AG04450 (cell line): ENCODE data around the gene SH2D7. TPM values are rescaled to one million over a fixed set of nuclear protein-coding genes. Genes with fewer than 3 reads are reported as not detected.

ENCODE experiments used
- CTCF ChIA-PET: fragments of 300-600, 350-600 bp; formaldehyde crosslinking; extraction: SDS; loops from one replicate; lab custom pipeline; 2022; ENCODE audit warnings: antibody characterized with exemption, inconsistent platforms; lab: Charles Lee
- POLR2A ChIA-PET: fragments of 350-600 bp; formaldehyde crosslinking; extraction: SDS; loops from one replicate; lab custom pipeline; 2021; ENCODE audit warnings: antibody characterized with exemption, inconsistent platforms; lab: Yijun Ruan, JAX
- DNase-seq: peaks from one replicate; pipeline ENCODE4 v3.0.0-alpha.2; 2011; ENCODE audit warnings: low read depth, low spot score
- H3K27ac ChIP-seq: one replicate; pipeline ENCODE4 v1.5.1; 2012; ENCODE audit warnings: low read depth, low read length, control low read depth
- H3K27me3 ChIP-seq: one replicate; pipeline ENCODE4 v1.6.0; 2012; ENCODE audit warnings: low read length; ENCODE audit not compliant: control insufficient read depth, insufficient read depth
- H3K4me3 ChIP-seq: 2 replicates; pipeline ENCODE4 v1.5.1; 2011; ENCODE audit warnings: mild to moderate bottlenecking, low read depth, low read length, control low read depth
- H3K9me3 ChIP-seq: 2 replicates; pipeline ENCODE4 v1.5.1; 2012; ENCODE audit warnings: low read length; ENCODE audit not compliant: control insufficient read depth, insufficient read depth
- polyA plus RNA-seq: library from polyadenylated mRNA; depleted of rRNA; stranded (reverse); fragments of >200 nt; gene quantifications from 2 replicates; pipeline ENCODE4 v1.2.3, GENCODE V29; 2011
- TF ChIP-seq, protein P1 (sequence below): IDR thresholded peaks from 2 replicates; pipeline ENCODE4 v1.5.1; 2011; ENCODE audit warnings: low read depth, low read length, control low read depth, inconsistent platforms

The SH2D7 gene
- polyA plus RNA-seq, 1 experiment: not detected

DNA sequence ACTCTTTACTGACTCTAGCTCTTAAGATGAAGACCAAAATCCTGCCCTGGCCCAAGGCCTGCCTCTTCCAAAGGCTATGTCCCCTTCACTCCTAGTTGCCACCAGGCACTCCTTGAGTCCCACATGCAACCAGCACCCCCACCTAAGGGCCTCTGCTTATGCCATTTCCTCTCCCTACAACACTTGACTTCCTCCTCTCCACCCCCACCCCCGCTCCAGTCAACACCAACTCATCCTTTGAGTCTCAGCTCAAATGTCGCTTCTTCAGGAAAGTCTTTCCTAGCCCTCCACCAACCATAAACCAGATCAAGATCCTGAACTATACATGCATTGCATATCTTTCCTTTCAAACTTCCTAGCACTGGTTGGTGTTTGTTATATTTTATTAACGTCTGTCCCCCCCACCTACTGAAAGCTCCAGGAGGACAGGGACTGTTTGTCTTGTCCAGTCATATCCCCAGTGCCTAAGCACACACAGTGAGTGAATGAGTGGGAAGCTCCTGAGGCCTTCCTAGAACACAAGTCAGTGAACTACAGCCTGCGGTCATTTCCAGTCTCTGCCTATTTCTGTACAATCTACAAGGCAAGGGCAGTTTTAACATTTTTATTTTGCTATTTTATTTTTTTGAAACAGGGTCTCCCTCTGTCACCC, 22.2 kb upstream of the SH2D7 start:
- ChIA-PET POLR2A (interaction anchor here (0.6 kb wide), 1 partner anchor 35 kb away, joined by 11 read pairs; no protein-coding TSS in a partner anchor), CTCF (interaction anchor here (0.6 to 1.8 kb wide), 3 partner anchors 38 to 65 kb away, joined by 4 to 6 read pairs (median 5); no protein-coding TSS in a partner anchor)
- H3K27me3 ChIP-seq: no peaks in the 10 kb centered on the region
- H3K4me3 ChIP-seq: no peak overlapping the region
- TF ChIP-seq, protein P1, sequence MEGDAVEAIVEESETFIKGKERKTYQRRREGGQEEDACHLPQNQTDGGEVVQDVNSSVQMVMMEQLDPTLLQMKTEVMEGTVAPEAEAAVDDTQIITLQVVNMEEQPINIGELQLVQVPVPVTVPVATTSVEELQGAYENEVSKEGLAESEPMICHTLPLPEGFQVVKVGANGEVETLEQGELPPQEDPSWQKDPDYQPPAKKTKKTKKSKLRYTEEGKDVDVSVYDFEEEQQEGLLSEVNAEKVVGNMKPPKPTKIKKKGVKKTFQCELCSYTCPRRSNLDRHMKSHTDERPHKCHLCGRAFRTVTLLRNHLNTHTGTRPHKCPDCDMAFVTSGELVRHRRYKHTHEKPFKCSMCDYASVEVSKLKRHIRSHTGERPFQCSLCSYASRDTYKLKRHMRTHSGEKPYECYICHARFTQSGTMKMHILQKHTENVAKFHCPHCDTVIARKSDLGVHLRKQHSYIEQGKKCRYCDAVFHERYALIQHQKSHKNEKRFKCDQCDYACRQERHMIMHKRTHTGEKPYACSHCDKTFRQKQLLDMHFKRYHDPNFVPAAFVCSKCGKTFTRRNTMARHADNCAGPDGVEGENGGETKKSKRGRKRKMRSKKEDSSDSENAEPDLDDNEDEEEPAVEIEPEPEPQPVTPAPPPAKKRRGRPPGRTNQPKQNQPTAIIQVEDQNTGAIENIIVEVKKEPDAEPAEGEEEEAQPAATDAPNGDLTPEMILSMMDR: no peak
- no peak for DNase-seq
- no peak overlapping the region for H3K27ac ChIP-seq
- no peaks in the 10 kb centered on the region for H3K9me3 ChIP-seq

- Histone ChIP-seq H3K27ac (no peak overlapping the region), H3K4me3 (no peak overlapping the region), H3K27me3 (no peaks in the 10 kb centered on the region), H3K9me3 (no peaks in the 10 kb centered on the region)
- no peak for DNase-seq
- ChIA-PET POLR2A (no interaction called here), CTCF (interaction anchor here (0.8 to 2.7 kb wide), 2 partner anchors 37 to 104 kb away, joined by 3 to 9 read pairs; no protein-coding TSS in a partner anchor)
- TF ChIP-seq, protein P1: no peak
Observed at GRCh38 chr15:78071383-78071782, 21.0 kb upstream of the SH2D7 start.

DNA sequence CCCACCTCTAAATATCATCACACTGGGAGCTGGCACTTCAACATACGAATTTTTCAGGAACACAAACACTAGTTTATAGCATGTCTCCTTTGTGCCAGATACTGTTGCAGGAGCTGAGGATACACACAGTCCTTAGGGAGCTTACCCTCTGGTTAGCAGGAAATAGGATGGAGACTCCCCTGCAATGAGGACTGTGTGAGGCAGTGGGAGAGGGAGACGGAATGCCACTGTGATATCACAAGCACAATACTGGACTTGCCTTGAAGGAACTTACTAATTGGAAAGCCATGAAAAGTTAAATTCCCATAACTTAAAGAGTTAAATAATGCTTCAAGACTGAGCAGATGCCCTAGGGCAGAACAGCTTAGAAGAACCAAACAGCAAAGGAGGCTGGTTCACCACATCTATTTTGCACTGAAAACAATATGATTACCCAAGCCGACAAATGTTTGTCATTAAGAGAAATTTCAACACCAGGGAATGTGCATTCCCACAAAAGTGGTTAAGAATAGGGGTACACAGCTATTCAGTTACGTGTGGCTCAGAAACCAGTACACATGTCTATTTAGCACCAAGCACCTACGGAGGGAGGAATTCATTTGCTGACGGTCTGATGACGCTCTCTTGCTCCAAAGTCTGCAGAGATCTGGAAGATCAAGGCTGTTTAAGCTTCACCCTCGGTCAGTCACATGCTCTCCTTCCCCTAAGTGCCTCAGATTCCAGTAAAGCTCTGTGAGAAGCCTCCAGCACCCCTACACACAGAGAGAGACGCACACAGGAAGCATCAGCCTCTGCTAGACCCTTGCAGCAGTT, 20.1 kb upstream of the SH2D7 start:
- ChIA-PET POLR2A (no interaction called here), CTCF (interaction anchor here (1.3 to 2.7 kb wide), 2 partner anchors 36 to 105 kb away, joined by 6 to 9 read pairs; no protein-coding TSS in a partner anchor)
- 0 out of 2 replicates have a peak overlapping the region, but pooled peaks have one; percentile 8 for H3K4me3 ChIP-seq
- no peak for DNase-seq
- H3K27me3 ChIP-seq: no peaks in the 10 kb centered on the region
- TF ChIP-seq, protein P1: no peak
- no peak overlapping the region for H3K27ac ChIP-seq
- no peaks in the 10 kb centered on the region for H3K9me3 ChIP-seq

DNA sequence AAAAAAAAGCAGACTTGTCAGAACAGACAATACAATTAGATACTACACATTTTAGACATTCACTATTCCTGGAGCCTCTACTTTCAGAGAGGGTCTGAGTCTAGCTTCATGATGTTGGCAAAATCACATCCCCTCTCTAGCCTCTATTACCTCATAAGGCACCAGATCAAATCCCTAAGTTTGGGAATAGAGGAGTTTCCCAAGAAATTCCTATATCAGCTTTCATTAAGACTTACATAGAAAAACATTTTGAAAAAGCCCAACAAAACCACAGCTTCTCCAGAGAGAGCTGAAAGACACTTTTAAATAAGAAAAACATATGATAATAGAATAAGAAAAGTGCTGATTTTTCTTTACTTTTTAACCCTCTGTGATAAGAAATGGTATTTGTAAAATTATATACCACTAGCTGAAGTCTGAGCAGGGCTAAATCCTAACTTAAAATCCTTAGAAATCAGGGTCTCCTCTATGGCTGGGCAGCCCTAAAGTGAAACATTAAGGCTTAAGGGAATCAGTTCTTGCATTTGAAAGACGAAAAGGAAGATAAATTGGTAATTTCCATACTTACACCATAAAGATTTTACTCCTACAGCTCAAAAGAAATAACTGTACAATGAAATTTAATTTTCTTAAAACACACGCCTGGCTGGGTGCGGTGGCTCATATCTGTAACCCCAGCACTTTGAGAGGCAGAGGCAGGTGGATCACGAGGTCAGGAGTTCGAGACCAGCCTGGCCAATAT, 19.1 kb upstream of the SH2D7 start:
- Histone ChIP-seq H3K27me3 (no peaks in the 10 kb centered on the region), H3K4me3 (no peak overlapping the region), H3K9me3 (no peaks in the 10 kb centered on the region), H3K27ac (no peak overlapping the region)
- ChIA-PET POLR2A (no interaction called here), CTCF (interaction anchor here (1.3 to 2.7 kb wide), 2 partner anchors 35 to 106 kb away, joined by 6 to 9 read pairs; no protein-coding TSS in a partner anchor)
- no peak for DNase-seq
- TF ChIP-seq, protein P1: no peak
